Panc1 (cell line): Measurements from ENCODE around the gene PKD1.
"Not testable (repeated sequence)": the region's sequence is repeated elsewhere in the genome, so short reads cannot be mapped to it uniquely, and the experiment has no call there.

ENCODE experiments used
- CTCF ChIP-seq: fragments of 450-650 bp; IDR thresholded peaks from 2 replicates; pipeline ENCODE4 v1.5.1; 2017; ENCODE audit warnings: mild to moderate bottlenecking
- POLR2AphosphoS5 ChIP-seq: IDR thresholded peaks from 2 replicates; pipeline ENCODE4 v1.6.1; 2012; ENCODE audit warnings: mild to moderate bottlenecking, low read depth, low read length, moderate library complexity
- REST ChIP-seq, 2 experiments: IDR thresholded peaks; 2 replicates each; pipeline ENCODE4 v1.6.1; 2011 to 2012; ENCODE audit warnings: low read depth in 2 of 2, control low read depth in 1 of 2, low read length in 1 of 2, mild to moderate bottlenecking in 1 of 2, moderate library complexity in 1 of 2; ENCODE audit not compliant: insufficient read depth in 1 of 2
- SIN3A ChIP-seq: IDR thresholded peaks from 2 replicates; pipeline ENCODE4 v1.6.1; 2012; ENCODE audit warnings: low read depth, mild to moderate bottlenecking, low read length, moderate library complexity, borderline replicate concordance; ENCODE audit not compliant: insufficient read depth
- TCF7L2 ChIP-seq: IDR thresholded peaks from 2 replicates; pipeline ENCODE4 v1.6.1; 2011; ENCODE audit warnings: mild to moderate bottlenecking, low read depth, low read length, inconsistent platforms

GRCh38 chr16:2114885-2115590, 20.7 kb downstream of the PKD1 start:
- TF ChIP-seq CTCF; POLR2AphosphoS5; REST (IDR thresholded peaks at IDR 0.05; ENCODE audit: insufficient read depth in 1 of 2, low read depth in 2 of 2, low read length in 1 of 2); TCF7L2; SIN3A: not testable (repeated sequence)
